ENCODE data around the gene OR2S2.

OR2S2 gene

DNA sequence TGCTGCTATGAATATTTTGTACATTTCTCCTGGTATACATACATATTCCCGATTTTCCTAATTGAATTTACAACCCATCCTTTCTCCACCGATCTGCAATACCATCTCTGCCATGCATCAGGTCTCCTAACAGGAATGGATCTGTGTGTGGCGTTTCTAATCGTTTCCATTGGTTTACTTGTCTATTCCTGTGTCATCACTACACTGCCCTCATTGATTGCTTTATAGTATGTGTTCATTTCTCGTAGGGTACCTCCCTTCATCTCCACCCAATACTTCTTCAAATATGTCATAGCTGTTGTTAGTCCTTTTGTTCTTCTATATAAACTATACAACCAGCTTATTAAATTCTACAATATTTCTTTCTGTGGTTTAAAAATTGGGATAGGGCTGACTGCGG, 7.1 kb upstream of the OR2S2 start:
- Histone ChIP-seq H2AFZ (ENCODE audit: low read depth, low read length) (no peak overlapping the region), H3K27me3 (ENCODE audit: low read depth, low read length) (peaks cover 44% of the 10 kb centered on the region)

DNA sequence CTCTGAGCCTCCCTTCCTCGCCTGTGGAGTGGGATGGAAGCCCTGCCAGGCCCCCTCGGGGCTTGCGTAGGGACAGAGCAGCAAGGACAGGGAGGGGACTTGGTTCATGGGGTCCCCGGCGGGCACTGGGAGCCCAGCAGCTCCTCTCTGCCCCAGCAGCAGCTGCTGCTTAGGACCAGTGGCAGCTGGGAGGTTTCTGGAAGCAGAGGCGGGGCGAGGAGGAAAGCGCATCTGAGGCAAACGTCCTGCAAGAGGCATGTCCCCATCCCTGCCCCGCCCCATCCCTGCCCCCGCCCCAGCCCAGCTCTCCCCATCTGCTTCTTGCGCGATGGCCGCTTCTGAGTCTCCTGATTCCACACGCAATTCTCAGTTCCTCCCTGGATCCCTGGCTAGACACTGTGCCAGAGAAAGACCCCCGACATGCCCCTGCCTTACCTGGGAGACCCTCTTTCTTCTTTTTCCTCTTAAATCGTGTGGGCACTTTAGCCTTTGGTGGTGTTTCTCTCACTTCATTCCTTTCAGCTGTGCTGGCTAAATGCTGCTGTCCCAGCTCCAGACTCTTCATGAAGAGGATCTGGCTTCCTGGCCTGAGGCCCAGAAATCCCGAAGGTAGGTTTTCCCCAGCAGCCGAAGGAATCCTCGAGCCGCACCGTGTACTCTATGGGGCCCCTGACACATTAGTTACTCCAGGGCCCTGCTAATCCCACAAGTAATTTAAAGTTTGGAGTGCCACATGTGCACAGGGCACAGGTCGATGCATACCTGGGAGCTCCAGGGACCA, 4.4 kb upstream of the OR2S2 start:
- H2AFZ ChIP-seq (ENCODE audit: low read depth, low read length): no peak overlapping the region

More for the DNA sequence above, 7.1 kb upstream of the OR2S2 start:
- Histone ChIP-seq H4K20me1 (ENCODE audit: insufficient read depth, low read length) (no peaks in the 10 kb centered on the region), H3K4me3 (ENCODE audit: low read length) (no peak overlapping the region), H3K36me3 (replicated peaks; ENCODE audit: low read depth, low read length) (no peaks in the 10 kb centered on the region), H3K9me3 (ENCODE audit: insufficient read depth, low read length) (no peaks in the 10 kb centered on the region), H3K79me2 (ENCODE audit: low read length) (no peaks in the 10 kb centered on the region), H3K9ac (ENCODE audit: low read length) (no peak overlapping the region), H3K4me1 (ENCODE audit: low read length) (no peaks in the 10 kb centered on the region), H3K27ac (ENCODE audit: low read length) (no peak overlapping the region), H3K4me2 (ENCODE audit: low read length) (no peak overlapping the region)
- TF ChIP-seq, protein P1, sequence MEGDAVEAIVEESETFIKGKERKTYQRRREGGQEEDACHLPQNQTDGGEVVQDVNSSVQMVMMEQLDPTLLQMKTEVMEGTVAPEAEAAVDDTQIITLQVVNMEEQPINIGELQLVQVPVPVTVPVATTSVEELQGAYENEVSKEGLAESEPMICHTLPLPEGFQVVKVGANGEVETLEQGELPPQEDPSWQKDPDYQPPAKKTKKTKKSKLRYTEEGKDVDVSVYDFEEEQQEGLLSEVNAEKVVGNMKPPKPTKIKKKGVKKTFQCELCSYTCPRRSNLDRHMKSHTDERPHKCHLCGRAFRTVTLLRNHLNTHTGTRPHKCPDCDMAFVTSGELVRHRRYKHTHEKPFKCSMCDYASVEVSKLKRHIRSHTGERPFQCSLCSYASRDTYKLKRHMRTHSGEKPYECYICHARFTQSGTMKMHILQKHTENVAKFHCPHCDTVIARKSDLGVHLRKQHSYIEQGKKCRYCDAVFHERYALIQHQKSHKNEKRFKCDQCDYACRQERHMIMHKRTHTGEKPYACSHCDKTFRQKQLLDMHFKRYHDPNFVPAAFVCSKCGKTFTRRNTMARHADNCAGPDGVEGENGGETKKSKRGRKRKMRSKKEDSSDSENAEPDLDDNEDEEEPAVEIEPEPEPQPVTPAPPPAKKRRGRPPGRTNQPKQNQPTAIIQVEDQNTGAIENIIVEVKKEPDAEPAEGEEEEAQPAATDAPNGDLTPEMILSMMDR (IDR thresholded peaks at IDR 0.05; ENCODE audit: low read depth, low read length): no peak
- no peak for TF ChIP-seq EZH2phosphoT487 (IDR thresholded peaks at IDR 0.05; ENCODE audit: low read depth)

DNA sequence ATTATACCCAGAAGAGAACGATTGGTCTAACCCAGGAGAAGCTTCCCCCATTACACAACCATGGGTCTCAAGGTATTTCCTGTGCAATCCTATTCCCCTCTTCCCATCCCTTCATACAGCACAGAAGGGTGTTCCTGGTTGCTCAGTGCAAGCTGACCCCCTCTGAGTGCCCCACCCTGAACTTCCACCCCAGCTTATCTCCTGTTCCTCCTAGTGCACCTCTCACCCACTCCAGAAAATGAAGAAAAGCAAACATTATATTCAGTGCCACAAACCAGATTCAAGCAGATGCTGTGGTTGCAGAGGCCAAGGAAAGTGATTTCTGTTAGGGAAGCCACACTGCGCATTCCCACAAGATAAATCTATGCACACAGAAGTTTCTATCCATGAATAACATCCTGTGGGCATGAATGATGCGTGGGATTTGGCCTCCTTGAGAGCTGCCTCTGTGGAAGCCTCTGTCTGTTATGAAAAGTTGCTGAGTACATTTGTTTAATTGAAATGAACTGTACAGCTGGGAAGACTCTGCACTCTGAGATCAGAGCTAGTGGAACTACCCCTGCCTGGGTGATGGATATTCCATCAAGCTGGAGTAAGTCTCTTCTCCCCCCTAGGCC, 2.2 kb upstream of the OR2S2 start:
- no peak overlapping the region for H3K4me3 ChIP-seq (ENCODE audit: low read length)
- no peaks in the 10 kb centered on the region for H3K4me1 ChIP-seq (ENCODE audit: low read length)
- H4K20me1 ChIP-seq (ENCODE audit: insufficient read depth, low read length): no peaks in the 10 kb centered on the region
- TF ChIP-seq EZH2phosphoT487 (IDR thresholded peaks at IDR 0.05; ENCODE audit: low read depth): no peak
- TF ChIP-seq, protein P1 (IDR thresholded peaks at IDR 0.05; ENCODE audit: low read depth, low read length): no peak
- no peaks in the 10 kb centered on the region for H3K36me3 ChIP-seq (replicated peaks; ENCODE audit: low read depth, low read length)
- no peak overlapping the region for H3K27ac ChIP-seq (ENCODE audit: low read length)
- H3K79me2 ChIP-seq (ENCODE audit: low read length): no peaks in the 10 kb centered on the region
- no peak overlapping the region for H3K9ac ChIP-seq (ENCODE audit: low read length)
- H3K27me3 ChIP-seq (ENCODE audit: low read depth, low read length): peaks cover 56% of the 10 kb centered on the region
- H3K4me2 ChIP-seq (ENCODE audit: low read length): no peak overlapping the region
- no peak overlapping the region for H2AFZ ChIP-seq (ENCODE audit: low read depth, low read length)
- H3K9me3 ChIP-seq (ENCODE audit: insufficient read depth, low read length): no peaks in the 10 kb centered on the region

More for the DNA sequence above, 4.4 kb upstream of the OR2S2 start:
- Histone ChIP-seq H3K27me3 (ENCODE audit: low read depth, low read length) (peaks cover 55% of the 10 kb centered on the region), H3K36me3 (replicated peaks; ENCODE audit: low read depth, low read length) (no peaks in the 10 kb centered on the region), H3K79me2 (ENCODE audit: low read length) (no peaks in the 10 kb centered on the region), H3K4me3 (ENCODE audit: low read length) (no peak overlapping the region), H3K9me3 (ENCODE audit: insufficient read depth, low read length) (no peaks in the 10 kb centered on the region), H3K9ac (ENCODE audit: low read length) (no peak overlapping the region), H3K4me1 (ENCODE audit: low read length) (no peaks in the 10 kb centered on the region), H3K4me2 (ENCODE audit: low read length) (no peak overlapping the region), H3K27ac (ENCODE audit: low read length) (no peak overlapping the region), H4K20me1 (ENCODE audit: insufficient read depth, low read length) (no peaks in the 10 kb centered on the region)
- TF ChIP-seq EZH2phosphoT487 (IDR thresholded peaks at IDR 0.05; ENCODE audit: low read depth): no peak
- TF ChIP-seq, protein P1 (IDR thresholded peaks at IDR 0.05; ENCODE audit: low read depth, low read length): no peak

DNA sequence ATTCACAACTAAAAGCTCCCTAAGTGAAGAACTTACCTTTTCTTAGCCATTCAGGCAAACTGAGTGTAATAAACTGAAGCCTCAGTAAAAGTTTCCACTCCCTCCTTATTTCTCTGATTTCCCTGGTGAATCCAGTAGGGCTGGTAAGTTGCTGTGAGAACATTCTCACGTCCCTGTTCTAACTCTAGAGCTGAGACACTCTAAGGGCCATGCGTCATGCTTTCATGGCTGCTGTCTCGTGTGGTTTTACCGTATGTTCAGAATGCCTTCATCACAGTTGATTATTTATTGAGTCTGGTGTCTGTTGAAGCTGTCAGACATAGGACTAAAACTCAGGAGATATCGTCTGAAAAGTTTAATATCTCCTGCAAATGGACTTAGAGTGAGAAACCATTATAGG, 1.3 kb downstream of the OR2S2 start:
- no peaks in the 10 kb centered on the region for H3K4me1 ChIP-seq (ENCODE audit: low read length)
- H3K9me3 ChIP-seq (ENCODE audit: insufficient read depth, low read length): no peaks in the 10 kb centered on the region
- no peak overlapping the region for H3K27ac ChIP-seq (ENCODE audit: low read length)
- H4K20me1 ChIP-seq (ENCODE audit: insufficient read depth, low read length): no peaks in the 10 kb centered on the region
- H2AFZ ChIP-seq (ENCODE audit: low read depth, low read length): no peak overlapping the region
- no peak overlapping the region for H3K4me3 ChIP-seq (ENCODE audit: low read length)
- H3K27me3 ChIP-seq (ENCODE audit: low read depth, low read length): peaks cover 63% of the 10 kb centered on the region
- H3K79me2 ChIP-seq (ENCODE audit: low read length): no peaks in the 10 kb centered on the region
- TF ChIP-seq, protein P1 (IDR thresholded peaks at IDR 0.05; ENCODE audit: low read depth, low read length): no peak
- TF ChIP-seq EZH2phosphoT487 (IDR thresholded peaks at IDR 0.05; ENCODE audit: low read depth): no peak
- H3K9ac ChIP-seq (ENCODE audit: low read length): no peak overlapping the region
- H3K36me3 ChIP-seq (replicated peaks; ENCODE audit: low read depth, low read length): no peaks in the 10 kb centered on the region
- no peak overlapping the region for H3K4me2 ChIP-seq (ENCODE audit: low read length)
